OCI-LY1 (cell line): ENCODE results near the gene SRCIN1.

ENCODE experiments used
- H2AFZ ChIP-seq: fragments of 200-600 bp; sonication (generic), shearing (Covaris generic); 2 replicates; pipeline ENCODE4 v1.6.0; 2014; ENCODE audit warnings: antibody characterized with exemption, mild to moderate bottlenecking, low read length
- H3F3A ChIP-seq: fragments of 200-600 bp; sonication (generic), shearing (Covaris generic); 2 replicates; pipeline ENCODE4 v1.6.0; 2014; ENCODE audit warnings: mild to moderate bottlenecking, antibody characterized with exemption, low read length, moderate library complexity; ENCODE audit not compliant: insufficient read depth
- H3K27ac ChIP-seq: fragments of 200-600 bp; sonication (generic); 2 replicates; pipeline ENCODE4 v1.5.1; 2014; ENCODE audit warnings: low read length, mixed run types, mild to moderate bottlenecking, low read depth; ENCODE audit not compliant: poor library complexity, severe bottlenecking
- H3K27me3 ChIP-seq: fragments of 200-600 bp; sonication (generic); 2 replicates; pipeline ENCODE4 v1.6.0; 2014; ENCODE audit warnings: antibody characterized with exemption, mild to moderate bottlenecking, low read length, moderate library complexity; ENCODE audit not compliant: insufficient read depth
- H3K36me3 ChIP-seq: fragments of 200-600 bp; sonication (generic); 2 replicates; pipeline ENCODE4 v1.6.1; 2014; ENCODE audit warnings: mild to moderate bottlenecking, antibody characterized with exemption, low read length, moderate library complexity, mixed read lengths; ENCODE audit not compliant: insufficient read depth
- H3K4me1 ChIP-seq: fragments of 200-600 bp; sonication (generic); 2 replicates; pipeline ENCODE4 v1.5.1; 2014; ENCODE audit warnings: mild to moderate bottlenecking, low read length, moderate library complexity; ENCODE audit not compliant: insufficient read depth, severe bottlenecking
- H3K4me2 ChIP-seq: fragments of 200-600 bp; sonication (generic), shearing (Covaris generic); 2 replicates; pipeline ENCODE4 v1.6.1; 2014; ENCODE audit warnings: low read length
- H3K4me3 ChIP-seq: fragments of 200-600 bp; sonication (generic); 2 replicates; pipeline ENCODE4 v1.5.1; 2014; ENCODE audit warnings: low read length, low read depth, mild to moderate bottlenecking, mixed read lengths; ENCODE audit not compliant: poor library complexity, severe bottlenecking
- H3K79me2 ChIP-seq: fragments of 200-600 bp; shearing (Covaris generic); 2 replicates; pipeline ENCODE4 v1.6.1; 2016; ENCODE audit warnings: mixed run types, low read length, mixed read lengths; ENCODE audit not compliant: insufficient read depth
- H3K9ac ChIP-seq: fragments of 200-600 bp; sonication (generic), shearing (Covaris generic); 2 replicates; pipeline ENCODE4 v1.6.1; 2014; ENCODE audit warnings: mild to moderate bottlenecking, low read length, mixed read lengths
- H3K9me2 ChIP-seq: fragments of 200-600 bp; sonication (generic), shearing (Covaris generic); 2 replicates; pipeline ENCODE4 v1.6.1; 2014; ENCODE audit warnings: low read depth, mild to moderate bottlenecking, low read length, mixed read lengths
- H3K9me3 ChIP-seq: fragments of 200-600 bp; shearing (Covaris generic); 2 replicates; pipeline ENCODE4 v1.6.1; 2014; ENCODE audit warnings: low read length, mixed read lengths
- H4K20me1 ChIP-seq: fragments of 200-600 bp; sonication (generic), shearing (Covaris generic); 2 replicates; pipeline ENCODE4 v1.6.0; 2016; ENCODE audit warnings: mild to moderate bottlenecking, low read length; ENCODE audit not compliant: insufficient read depth
- EZH2 ChIP-seq: fragments of 200-600 bp; sonication (generic), shearing (Covaris generic); IDR thresholded peaks from 2 replicates; pipeline ENCODE4 v1.8.0; 2017; ENCODE audit warnings: borderline replicate concordance, mixed run types, mild to moderate bottlenecking, antibody characterized with exemption, low read length, moderate library complexity, mixed read lengths
- TF ChIP-seq, protein P1 (sequence below): fragments of 200-600 bp; sonication (generic), shearing (Covaris generic); IDR thresholded peaks from 2 replicates; pipeline ENCODE4 v1.5.1; 2017; ENCODE audit warnings: mild to moderate bottlenecking, antibody characterized with exemption, low read length, moderate library complexity, mixed read lengths

Gene SRCIN1

DNA sequence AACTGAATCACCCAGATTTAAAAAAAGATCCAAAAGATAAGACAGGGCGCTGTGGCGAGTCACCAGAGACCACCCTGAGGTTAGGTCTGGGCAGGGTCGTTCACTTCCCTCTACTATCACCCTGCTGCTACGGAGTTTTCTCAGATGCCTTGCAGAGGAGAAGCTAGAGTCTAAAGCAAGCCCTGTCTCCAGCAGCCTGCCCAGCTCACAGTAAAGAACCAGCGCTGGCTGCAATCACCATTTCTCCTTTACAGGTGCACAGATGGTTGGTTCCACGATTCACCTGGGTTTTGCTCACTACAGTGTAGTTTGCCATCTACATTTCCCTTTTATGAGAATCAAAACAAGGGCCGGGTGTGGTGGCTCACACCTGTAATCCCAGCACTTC lies 71.3 kb downstream of the SRCIN1 start:
- TF ChIP-seq, protein P1, sequence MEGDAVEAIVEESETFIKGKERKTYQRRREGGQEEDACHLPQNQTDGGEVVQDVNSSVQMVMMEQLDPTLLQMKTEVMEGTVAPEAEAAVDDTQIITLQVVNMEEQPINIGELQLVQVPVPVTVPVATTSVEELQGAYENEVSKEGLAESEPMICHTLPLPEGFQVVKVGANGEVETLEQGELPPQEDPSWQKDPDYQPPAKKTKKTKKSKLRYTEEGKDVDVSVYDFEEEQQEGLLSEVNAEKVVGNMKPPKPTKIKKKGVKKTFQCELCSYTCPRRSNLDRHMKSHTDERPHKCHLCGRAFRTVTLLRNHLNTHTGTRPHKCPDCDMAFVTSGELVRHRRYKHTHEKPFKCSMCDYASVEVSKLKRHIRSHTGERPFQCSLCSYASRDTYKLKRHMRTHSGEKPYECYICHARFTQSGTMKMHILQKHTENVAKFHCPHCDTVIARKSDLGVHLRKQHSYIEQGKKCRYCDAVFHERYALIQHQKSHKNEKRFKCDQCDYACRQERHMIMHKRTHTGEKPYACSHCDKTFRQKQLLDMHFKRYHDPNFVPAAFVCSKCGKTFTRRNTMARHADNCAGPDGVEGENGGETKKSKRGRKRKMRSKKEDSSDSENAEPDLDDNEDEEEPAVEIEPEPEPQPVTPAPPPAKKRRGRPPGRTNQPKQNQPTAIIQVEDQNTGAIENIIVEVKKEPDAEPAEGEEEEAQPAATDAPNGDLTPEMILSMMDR: no peak
- no peak for TF ChIP-seq EZH2
- no peak overlapping the region for H3K9ac ChIP-seq
- no peaks in the 10 kb centered on the region for H3K9me2 ChIP-seq
- no peaks in the 10 kb centered on the region for H3K9me3 ChIP-seq
- H3K4me1 ChIP-seq: no peaks in the 10 kb centered on the region
- H3K27me3 ChIP-seq: 0 out of 2 replicates have a peak, but pooled peaks cover 7% of the 10 kb centered on the region
- H2AFZ ChIP-seq: no peak overlapping the region
- H3K79me2 ChIP-seq: no peaks in the 10 kb centered on the region
- no peak overlapping the region for H3K4me3 ChIP-seq
- no peaks in the 10 kb centered on the region for H3F3A ChIP-seq
- no peaks in the 10 kb centered on the region for H4K20me1 ChIP-seq
- H3K36me3 ChIP-seq: no peaks in the 10 kb centered on the region
- no peak overlapping the region for H3K4me2 ChIP-seq
- no peak overlapping the region for H3K27ac ChIP-seq

DNA sequence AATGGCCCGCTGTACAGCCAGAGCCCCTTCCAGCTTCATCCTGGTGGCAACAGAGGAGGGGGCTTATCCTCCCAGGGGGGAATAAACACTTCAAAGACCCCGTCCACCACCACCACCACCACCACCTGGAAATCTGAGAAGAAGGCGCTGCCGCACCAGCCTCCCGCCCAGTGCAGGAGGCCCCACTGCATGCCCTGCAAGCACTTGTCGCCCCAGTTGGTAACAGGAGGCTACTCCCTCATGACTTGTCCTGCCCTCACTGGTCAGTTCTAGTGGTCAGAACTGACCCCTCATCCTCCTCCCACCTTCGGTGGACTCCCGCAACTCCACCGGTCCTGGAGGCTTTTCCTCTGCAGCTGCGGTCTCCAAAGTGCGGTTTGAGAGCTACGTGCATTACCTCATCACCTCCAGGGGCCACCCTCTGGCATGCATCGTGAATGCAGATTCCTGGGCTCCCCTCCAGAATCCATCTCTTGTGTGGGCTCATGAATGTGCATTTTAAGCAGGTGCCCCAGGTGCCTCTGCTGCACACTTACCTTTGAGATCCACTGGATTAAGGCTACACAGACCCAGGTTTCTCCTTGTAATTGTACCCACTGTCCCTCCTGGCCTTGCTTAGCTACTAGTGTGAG lies 71.8 kb downstream of the SRCIN1 start:
- H3K9ac ChIP-seq: no peak overlapping the region
- H3F3A ChIP-seq: no peaks in the 10 kb centered on the region
- no peak overlapping the region for H3K27ac ChIP-seq
- no peaks in the 10 kb centered on the region for H4K20me1 ChIP-seq
- no peak overlapping the region for H2AFZ ChIP-seq
- H3K9me3 ChIP-seq: no peaks in the 10 kb centered on the region
- no peaks in the 10 kb centered on the region for H3K79me2 ChIP-seq
- H3K4me1 ChIP-seq: no peaks in the 10 kb centered on the region
- H3K27me3 ChIP-seq: 0 out of 2 replicates have a peak, but pooled peaks cover 7% of the 10 kb centered on the region
- H3K4me3 ChIP-seq: no peak overlapping the region
- TF ChIP-seq, protein P1: no peak
- TF ChIP-seq EZH2: no peak
- H3K36me3 ChIP-seq: no peaks in the 10 kb centered on the region
- no peak overlapping the region for H3K4me2 ChIP-seq
- H3K9me2 ChIP-seq: no peaks in the 10 kb centered on the region

DNA sequence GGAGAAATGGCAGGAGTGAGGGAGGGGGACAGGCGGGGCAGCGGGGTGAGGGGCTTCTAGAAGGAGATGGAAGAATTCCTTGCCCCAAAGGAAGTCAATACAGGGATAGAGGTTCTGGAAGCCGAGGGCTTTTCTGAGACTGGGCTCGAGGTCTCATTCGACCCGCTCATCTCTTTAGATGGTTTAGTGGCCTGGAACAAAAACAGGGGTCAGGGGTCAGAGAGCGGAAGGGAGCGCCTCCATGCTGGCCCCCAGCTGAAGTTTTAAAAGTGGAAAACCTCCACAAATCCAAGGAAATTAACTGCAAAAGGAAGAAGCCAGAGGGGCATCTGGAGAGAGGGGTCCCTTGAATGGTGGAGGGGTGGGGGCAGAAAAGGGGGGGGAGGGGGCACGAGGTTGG lies 72.5 kb downstream of the SRCIN1 start:
- Histone ChIP-seq H3K36me3 (no peaks in the 10 kb centered on the region), H3K4me2 (no peak overlapping the region), H3K9me3 (no peaks in the 10 kb centered on the region), H3K9ac (no peak overlapping the region), H2AFZ (no peak overlapping the region), H3F3A (no peaks in the 10 kb centered on the region), H4K20me1 (no peaks in the 10 kb centered on the region), H3K79me2 (no peaks in the 10 kb centered on the region), H3K4me3 (no peak overlapping the region), H3K27me3 (0 out of 2 replicates have a peak, but pooled peaks cover 7% of the 10 kb centered on the region), H3K4me1 (no peaks in the 10 kb centered on the region), H3K27ac (no peak overlapping the region), H3K9me2 (no peaks in the 10 kb centered on the region)
- TF ChIP-seq, protein P1: no peak
- no peak for TF ChIP-seq EZH2
